SU-DHL-6 (cell line): ENCODE data around the gene PLSCR4.

Experiments used
- CTCF ChIP-seq: fragments of 200-600 bp; sonication (generic); IDR thresholded peaks from one replicate; pipeline ENCODE4 v1.5.1; 2017; ENCODE audit warnings: antibody characterized with exemption, mild to moderate bottlenecking, low read length, moderate library complexity; ENCODE audit not compliant: insufficient read depth, poor library complexity, severe bottlenecking
- EZH2phosphoT487 ChIP-seq: fragments of 200-600 bp; sonication (generic), shearing (Covaris generic); conservative IDR thresholded peaks from 2 replicates; pipeline ENCODE4 v1.6.1; 2018; ENCODE audit warnings: mild to moderate bottlenecking, antibody characterized with exemption, low read length, moderate library complexity, mixed read lengths

GRCh38 chr3:146249921-146250320 is 984 bp downstream of the PLSCR4 start:
- TF ChIP-seq CTCF (no peak), EZH2phosphoT487 (no peak)
